Activated CD8-positive, alpha-beta memory T cell treated with anti-CD3 and anti-CD28 coated beads, Interleukin-2, amount 10 ng/mL, durations not matched to agents 7 days and 5 days (primary cell): ENCODE measurements around the gene SH2D3C. TPM values are rescaled to one million over a fixed set of nuclear protein-coding genes. Genes with fewer than 3 reads are reported as not detected.

Source experiments
- ATAC-seq: fragments of 150-1000 bp; cut with Tn5 transposase; one replicate; pipeline ENCODE4 v1.10.0; 2021; ENCODE audit warnings: moderate library complexity
- CTCF ChIA-PET: fragments of 350-600 bp; sonication (Branson Sonifier 250); formaldehyde crosslinking; loops from one replicate; lab custom pipeline; 2021; ENCODE audit warnings: antibody characterized with exemption; lab: Charles Lee
- DNase-seq: peaks from one replicate; pipeline ENCODE4 v3.0.0-alpha.2; 2020
- H3K27ac Mint-ChIP-seq: one replicate; pipeline ENCODE4 v1.8.0; 2021; ENCODE audit warnings: mild to moderate bottlenecking, mixed read lengths
- H3K27me3 Mint-ChIP-seq: one replicate; pipeline ENCODE4 v1.8.0; 2021; ENCODE audit warnings: mixed read lengths
- H3K36me3 Mint-ChIP-seq: one replicate; pipeline ENCODE4 v1.8.0; 2021; ENCODE audit warnings: mild to moderate bottlenecking, mixed read lengths
- H3K4me1 Mint-ChIP-seq: one replicate; pipeline ENCODE4 v1.8.0; 2021; ENCODE audit warnings: mixed read lengths
- H3K4me3 Mint-ChIP-seq: one replicate; pipeline ENCODE4 v1.8.0; 2021; ENCODE audit warnings: mild to moderate bottlenecking, moderate library complexity, mixed read lengths
- H3K9me3 Mint-ChIP-seq: one replicate; pipeline ENCODE4 v1.8.0; 2022; ENCODE audit warnings: low read depth, mixed read lengths
- total RNA-seq, 2 experiments: library from RNA; stranded (reverse); gene quantifications; one replicate each; pipeline ENCODE4 v1.2.3, GENCODE V29; 2021

The SH2D3C gene
- 10 to 100 TPM; 75.2 to 87.8 TPM for total RNA-seq

GRCh38 chr9:127778280-127779135, at the start of gene SH2D3C:
Gene SH2D3C (minus strand): TSS chr9:127778666. CDS start chr9:127778627, 39 bp downstream.
- Mint-ChIP-seq H3K36me3 (peaks cover 30% of the 10 kb centered on the region), H3K4me1 (peaks cover 59% of the 10 kb centered on the region), H3K27ac (peak within 1 kb of the TSS; percentile 97), H3K27me3 (no peaks in the 10 kb centered on the region), H3K9me3 (no peaks in the 10 kb centered on the region), H3K4me3 (peak within 1 kb of the TSS; percentile 100)
- peak; percentile 25 for ATAC-seq
- CTCF ChIA-PET, result interaction anchor here (0.6 to 3.0 kb wide), 12 partner anchors 8 to 164 kb away, joined by 3 to 21 read pairs (median 4); partner anchors contain the start of genes ST6GALNAC4 and TOR2A
- DNase-seq, result peak; percentile 73

GRCh38 chr9:127826253-127826913, 47.9 kb upstream of the SH2D3C start:
- Mint-ChIP-seq H3K4me3 (no peak overlapping the region), H3K9me3 (no peaks in the 10 kb centered on the region), H3K4me1 (no peaks in the 10 kb centered on the region), H3K27ac (no peak overlapping the region), H3K36me3 (no peaks in the 10 kb centered on the region), H3K27me3 (no peaks in the 10 kb centered on the region)
- ATAC-seq (no peak), DNase-seq (no peak)
- CTCF ChIA-PET, result no interaction called here

- CTCF ChIA-PET, result no interaction called here
- Mint-ChIP-seq H3K27ac (no peak overlapping the region), H3K4me3 (no peak overlapping the region), H3K9me3 (no peaks in the 10 kb centered on the region), H3K36me3 (no peaks in the 10 kb centered on the region), H3K27me3 (no peaks in the 10 kb centered on the region), H3K4me1 (no peaks in the 10 kb centered on the region)
- peak; percentile 23 for ATAC-seq
- no peak for DNase-seq
These were observed 47.0 kb upstream of the SH2D3C start for GRCh38 chr9:127825319-127826051.

- Mint-ChIP-seq H3K4me1 (no peaks in the 10 kb centered on the region), H3K27me3 (no peaks in the 10 kb centered on the region), H3K4me3 (no peak overlapping the region), H3K36me3 (peaks cover 5% of the 10 kb centered on the region), H3K27ac (no peak overlapping the region), H3K9me3 (no peaks in the 10 kb centered on the region)
- ATAC-seq, result no peak
- DNase-seq, result no peak
- CTCF ChIA-PET, result interaction anchor here (1.4 kb wide), 1 partner anchor 48 kb away, joined by 4 read pairs; no protein-coding TSS in a partner anchor
These were observed 43.6 kb upstream of the SH2D3C start for GRCh38 chr9:127822108-127822507.

- peaks cover 6% of the 10 kb centered on the region for H3K36me3 Mint-ChIP-seq
- no peaks in the 10 kb centered on the region for H3K4me1 Mint-ChIP-seq
- no peaks in the 10 kb centered on the region for H3K27me3 Mint-ChIP-seq
- no peak overlapping the region for H3K4me3 Mint-ChIP-seq
- CTCF ChIA-PET, result interaction anchor here (4.4 kb wide), 1 partner anchor 51 kb away, joined by 17 read pairs; no protein-coding TSS in a partner anchor
- ATAC-seq (no peak), DNase-seq (no peak)
- no peaks in the 10 kb centered on the region for H3K9me3 Mint-ChIP-seq
- no peak overlapping the region for H3K27ac Mint-ChIP-seq
These were observed 40.1 kb upstream of the SH2D3C start for GRCh38 chr9:127818574-127818973.

GRCh38 chr9:127817881-127818434, 39.5 kb upstream of the SH2D3C start:
- peaks cover 6% of the 10 kb centered on the region for H3K36me3 Mint-ChIP-seq
- H3K4me3 Mint-ChIP-seq, result no peak overlapping the region
- DNase-seq (no peak), ATAC-seq (no peak)
- no peaks in the 10 kb centered on the region for H3K9me3 Mint-ChIP-seq
- CTCF ChIA-PET, result interaction anchor here (4.4 kb wide), 1 partner anchor 52 kb away, joined by 17 read pairs; no protein-coding TSS in a partner anchor
- H3K27me3 Mint-ChIP-seq, result no peaks in the 10 kb centered on the region
- H3K27ac Mint-ChIP-seq, result no peak overlapping the region
- no peaks in the 10 kb centered on the region for H3K4me1 Mint-ChIP-seq

GRCh38 chr9:127816728-127817127, 38.3 kb upstream of the SH2D3C start:
- no peaks in the 10 kb centered on the region for H3K9me3 Mint-ChIP-seq
- peaks cover 8% of the 10 kb centered on the region for H3K36me3 Mint-ChIP-seq
- CTCF ChIA-PET, result interaction anchor here (4.4 kb wide), 1 partner anchor 53 kb away, joined by 17 read pairs; no protein-coding TSS in a partner anchor
- H3K4me3 Mint-ChIP-seq, result no peak overlapping the region
- H3K27me3 Mint-ChIP-seq, result no peaks in the 10 kb centered on the region
- no peak overlapping the region for H3K27ac Mint-ChIP-seq
- ATAC-seq, result no peak
- no peaks in the 10 kb centered on the region for H3K4me1 Mint-ChIP-seq
- no peak for DNase-seq

- Mint-ChIP-seq H3K36me3 (peaks cover 9% of the 10 kb centered on the region), H3K27ac (no peak overlapping the region), H3K4me3 (no peak overlapping the region), H3K9me3 (no peaks in the 10 kb centered on the region), H3K4me1 (no peaks in the 10 kb centered on the region), H3K27me3 (no peaks in the 10 kb centered on the region)
- DNase-seq, result no peak
- CTCF ChIA-PET, result no interaction called here
- ATAC-seq, result no peak
These were observed 37.9 kb upstream of the SH2D3C start for GRCh38 chr9:127816362-127816725.

GRCh38 chr9:127815512-127816361, 37.3 kb upstream of the SH2D3C start:
- DNase-seq (no peak), ATAC-seq (no peak)
- Mint-ChIP-seq H3K4me1 (no peaks in the 10 kb centered on the region), H3K36me3 (peaks cover 10% of the 10 kb centered on the region), H3K27ac (no peak overlapping the region), H3K27me3 (no peaks in the 10 kb centered on the region), H3K9me3 (no peaks in the 10 kb centered on the region), H3K4me3 (no peak overlapping the region)
- CTCF ChIA-PET, result interaction anchor here (1.4 kb wide), 1 partner anchor 55 kb away, joined by 5 read pairs; no protein-coding TSS in a partner anchor

GRCh38 chr9:127814619-127815511, 36.4 kb upstream of the SH2D3C start:
- no peak overlapping the region for H3K4me3 Mint-ChIP-seq
- peaks cover 15% of the 10 kb centered on the region for H3K36me3 Mint-ChIP-seq

GRCh38 chr9:127813686-127814226, 35.3 kb upstream of the SH2D3C start:
- Mint-ChIP-seq H3K4me3 (no peak overlapping the region), H3K4me1 (no peaks in the 10 kb centered on the region), H3K27me3 (no peaks in the 10 kb centered on the region), H3K36me3 (peaks cover 22% of the 10 kb centered on the region), H3K9me3 (no peaks in the 10 kb centered on the region), H3K27ac (no peak overlapping the region)
- CTCF ChIA-PET, result no interaction called here
- DNase-seq (no peak), ATAC-seq (no peak)

More at GRCh38 chr9:127814619-127815511, 36.4 kb upstream of the SH2D3C start:
- Mint-ChIP-seq H3K27ac (no peak overlapping the region), H3K27me3 (no peaks in the 10 kb centered on the region), H3K9me3 (no peaks in the 10 kb centered on the region), H3K4me1 (no peaks in the 10 kb centered on the region)
- ATAC-seq (no peak), DNase-seq (no peak)
- CTCF ChIA-PET, result interaction anchor here (1.4 kb wide), 1 partner anchor 55 kb away, joined by 5 read pairs; no protein-coding TSS in a partner anchor
